Stimulated activated CD8-positive, alpha-beta memory T cell treated with anti-CD3 and anti-CD28 coated beads, Interleukin-2, amount 100 ng/mL, for 1 hour (primary cell): ENCODE data around the gene HTR3E.
"Not testable (repeated sequence)": the region's sequence is repeated elsewhere in the genome, so short reads cannot be mapped to it uniquely, and the experiment has no call there.

ENCODE experiments used
- DNase-seq, 2 donors: peaks; one replicate each; pipeline ENCODE4 v3.0.0-alpha.2; 2020; ENCODE audit warnings: low read depth in 2 of 2

HTR3E gene

GRCh38 chr3:184110316-184110725 lies 13.5 kb downstream of the HTR3E start:
- no peak for DNase-seq

GRCh38 chr3:184116017-184116416 lies 19.2 kb downstream of the HTR3E start:
- no peak for DNase-seq

GRCh38 chr3:184117636-184118035 lies 20.8 kb downstream of the HTR3E start:
- DNase-seq = no peak

DNA sequence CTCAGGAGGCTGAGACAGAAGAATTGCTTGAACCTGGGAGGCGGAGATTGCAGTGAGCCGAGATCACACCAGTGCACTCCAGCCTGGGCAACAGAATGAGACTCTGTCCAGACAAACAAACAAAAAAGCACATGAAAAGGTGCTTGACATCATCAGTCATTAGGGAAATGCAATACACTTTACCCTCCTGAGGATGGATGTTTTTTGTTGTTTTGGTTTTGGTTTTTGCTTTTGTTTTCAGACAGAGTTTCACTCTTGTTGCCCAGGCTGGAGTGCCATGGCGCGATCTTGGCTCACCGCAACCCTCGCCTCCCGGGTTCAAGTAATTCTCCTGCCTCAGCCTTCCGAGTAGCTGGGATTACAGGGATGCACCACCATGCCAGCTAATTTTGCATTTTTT lies 24.2 kb downstream of the HTR3E start:
- not testable (repeated sequence) for DNase-seq

- no peak for DNase-seq
Measured at GRCh38 chr3:184126006-184126405, 29.1 kb downstream of the HTR3E start.

GRCh38 chr3:184129012-184129411 lies 32.1 kb downstream of the HTR3E start:
- DNase-seq = no peak

GRCh38 chr3:184132945-184133344 lies 36.1 kb downstream of the HTR3E start:
- DNase-seq = no peak

DNA sequence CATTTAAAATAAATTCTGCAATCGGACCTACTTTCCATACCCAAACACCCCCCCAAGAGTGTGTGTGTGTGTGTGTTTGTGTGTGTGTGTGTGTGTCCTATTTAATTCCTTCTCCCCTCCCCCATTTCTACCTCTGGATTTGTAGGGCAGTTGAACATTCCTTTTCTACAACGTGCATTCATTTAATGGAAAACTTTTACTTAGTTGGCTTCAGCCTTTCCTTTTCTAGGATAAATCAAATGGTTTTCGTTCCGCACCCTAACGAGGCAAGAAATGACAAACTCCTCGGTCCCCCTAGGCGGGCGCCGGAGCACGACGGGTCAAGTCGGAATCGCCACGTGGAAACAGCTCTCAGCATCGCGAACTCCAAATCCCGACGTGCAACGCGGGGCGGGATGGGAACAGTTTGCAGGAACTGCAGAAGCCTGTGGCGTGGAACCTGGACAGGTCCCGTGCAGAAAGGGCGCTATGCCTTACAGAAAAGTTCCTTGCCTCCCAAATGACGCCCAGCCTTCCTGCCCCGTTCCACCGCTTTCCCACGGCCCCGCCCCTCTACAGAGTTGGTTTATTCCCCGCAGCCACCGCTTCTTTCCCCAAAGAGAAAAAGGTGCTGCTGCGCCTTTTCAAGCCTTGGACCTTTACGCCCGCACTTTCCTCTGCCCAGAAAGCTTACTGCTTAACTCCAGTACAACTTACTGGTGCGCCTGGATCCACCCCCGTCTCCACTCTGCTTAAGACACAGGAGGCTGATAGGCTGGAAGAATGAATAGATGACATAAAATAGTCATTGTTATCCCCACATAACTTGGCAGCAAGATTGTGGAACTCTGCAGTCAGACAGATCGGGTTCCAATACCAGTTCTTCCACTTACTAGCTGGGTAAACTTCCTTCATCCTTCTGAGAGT lies 37.2 kb downstream of the HTR3E start:
- DNase-seq = peak in 1 of 2 donors; percentile 10

GRCh38 chr3:184134746-184135148 lies 37.9 kb downstream of the HTR3E start:
- no peak for DNase-seq

DNA sequence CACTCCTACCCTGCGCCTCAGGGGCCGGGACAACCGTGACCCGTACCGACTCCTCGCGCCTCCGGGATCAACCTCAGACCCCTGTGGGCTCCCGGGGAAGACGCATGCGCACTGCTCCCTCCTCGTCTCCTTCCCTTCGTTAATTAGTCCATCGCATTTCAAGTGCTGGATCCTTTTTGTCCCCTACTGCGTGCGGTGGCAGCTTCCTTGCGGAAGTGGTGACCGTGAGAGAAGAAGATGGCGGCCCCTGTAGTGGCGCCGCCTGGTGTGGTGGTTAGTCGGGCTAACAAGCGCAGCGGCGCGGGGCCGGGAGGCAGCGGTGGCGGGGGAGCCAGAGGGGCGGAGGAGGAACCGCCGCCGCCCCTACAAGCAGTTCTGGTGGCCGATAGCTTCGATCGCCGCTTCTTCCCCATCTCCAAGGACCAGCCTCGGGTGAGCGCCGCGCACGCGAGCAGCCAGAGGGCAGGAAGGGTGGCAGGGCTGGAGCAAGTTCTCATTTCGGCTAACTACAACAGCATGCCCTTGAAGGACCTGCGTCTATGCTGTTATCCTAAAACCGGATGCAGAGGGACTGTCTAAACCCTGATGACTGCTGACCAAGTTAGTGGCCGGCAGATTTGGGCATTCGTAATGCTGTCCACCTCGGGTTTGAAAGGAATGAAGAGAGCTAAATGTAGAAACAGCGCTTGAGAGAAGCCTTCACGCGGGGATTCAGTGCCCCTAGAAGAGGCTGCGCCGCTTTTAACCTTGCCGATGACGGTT lies 38.5 kb downstream of the HTR3E start, which contains the start of gene EIF2B5:
Gene EIF2B5, plus strand, starts transcription at position 210 of the 762 bp plus-strand sequence. Its CDS starts 28 bp downstream, at position 238.
- DNase-seq = peak; percentile 69 to 70

- no peak for DNase-seq
Measured at GRCh38 chr3:184135911-184136260, 39.0 kb downstream of the HTR3E start.

DNA sequence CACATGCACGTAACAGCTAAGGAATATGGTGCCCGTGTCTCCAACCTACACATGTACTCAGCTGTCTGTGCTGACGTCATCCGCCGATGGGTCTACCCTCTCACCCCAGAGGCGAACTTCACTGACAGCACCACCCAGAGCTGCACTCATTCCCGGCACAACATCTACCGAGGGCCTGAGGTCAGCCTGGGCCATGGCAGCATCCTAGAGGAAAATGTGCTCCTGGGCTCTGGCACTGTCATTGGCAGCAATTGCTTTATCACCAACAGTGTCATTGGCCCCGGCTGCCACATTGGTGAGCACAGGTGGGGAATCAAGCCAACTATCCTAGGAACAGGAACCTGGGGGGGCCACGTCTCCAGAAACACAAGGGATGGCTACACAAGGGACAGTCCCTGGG lies 43.6 kb downstream of the HTR3E start:
- DNase-seq = no peak

DNA sequence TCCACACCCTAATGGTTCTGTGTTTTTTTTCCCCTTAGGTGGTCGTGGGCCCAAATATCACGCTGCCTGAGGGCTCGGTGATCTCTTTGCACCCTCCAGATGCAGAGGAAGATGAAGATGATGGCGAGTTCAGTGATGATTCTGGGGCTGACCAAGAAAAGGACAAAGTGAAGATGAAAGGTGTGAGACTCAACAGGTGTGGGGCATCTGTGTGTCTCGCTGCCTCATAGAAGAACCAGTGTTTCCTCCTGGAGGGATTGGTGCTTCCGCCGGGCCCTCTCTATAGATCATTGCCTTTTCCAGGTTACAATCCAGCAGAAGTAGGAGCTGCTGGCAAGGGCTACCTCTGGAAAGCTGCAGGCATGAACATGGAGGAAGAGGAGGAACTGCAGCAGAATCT lies 45.3 kb downstream of the HTR3E start:
- DNase-seq = no peak

- no peak for DNase-seq
Measured at GRCh38 chr3:184143327-184143726, 46.5 kb downstream of the HTR3E start.

DNA sequence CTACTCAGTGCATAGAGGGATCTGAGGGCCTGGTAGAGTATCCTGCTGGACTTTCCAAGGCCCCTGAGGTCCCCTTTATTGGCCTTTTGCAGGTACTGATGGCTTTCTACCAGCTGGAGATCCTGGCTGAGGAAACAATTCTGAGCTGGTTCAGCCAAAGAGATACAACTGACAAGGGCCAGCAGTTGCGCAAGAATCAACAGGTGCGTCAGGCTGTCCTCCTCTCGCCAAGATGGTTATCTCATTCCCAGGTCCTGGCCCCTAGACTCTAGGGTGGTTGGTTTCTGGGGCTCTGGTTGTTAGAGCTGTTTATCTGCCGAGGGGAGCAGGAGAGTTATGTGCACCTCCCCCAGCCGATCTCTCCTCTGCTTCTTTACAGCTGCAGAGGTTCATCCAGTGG lies 47.6 kb downstream of the HTR3E start:
- DNase-seq = no peak

- peak in 1 of 2 donors; percentile 4 for DNase-seq
Measured at GRCh38 chr3:184145111-184145524, 48.3 kb downstream of the HTR3E start.

DNA sequence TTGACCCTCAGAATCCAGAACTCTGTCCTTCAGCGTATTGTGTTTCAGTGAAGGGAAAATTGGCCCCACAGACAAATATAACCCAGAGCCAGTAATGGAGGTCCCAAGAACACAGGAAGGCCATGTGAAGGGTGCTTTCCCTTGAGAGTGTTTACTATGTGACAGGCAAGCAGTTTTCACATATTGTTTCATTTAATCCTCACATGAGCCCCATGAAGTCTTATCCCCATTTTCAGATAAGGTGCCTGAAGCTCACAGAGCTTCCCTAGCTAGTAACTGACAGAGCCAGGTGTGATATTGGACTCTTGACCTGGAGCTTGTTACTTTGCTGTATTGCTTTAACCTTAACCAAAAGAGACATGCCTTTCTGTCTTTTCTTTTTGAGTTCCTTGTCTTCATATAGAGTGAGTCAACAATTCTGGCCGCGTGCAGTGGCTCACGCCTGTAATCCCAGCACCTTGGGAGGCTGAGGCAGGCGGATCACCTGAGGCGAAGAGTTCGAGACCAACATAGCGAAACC lies 48.9 kb downstream of the HTR3E start:
- DNase-seq = no peak

- DNase-seq = no peak
Measured at GRCh38 chr3:184148076-184148475, 51.2 kb downstream of the HTR3E start.

DNA sequence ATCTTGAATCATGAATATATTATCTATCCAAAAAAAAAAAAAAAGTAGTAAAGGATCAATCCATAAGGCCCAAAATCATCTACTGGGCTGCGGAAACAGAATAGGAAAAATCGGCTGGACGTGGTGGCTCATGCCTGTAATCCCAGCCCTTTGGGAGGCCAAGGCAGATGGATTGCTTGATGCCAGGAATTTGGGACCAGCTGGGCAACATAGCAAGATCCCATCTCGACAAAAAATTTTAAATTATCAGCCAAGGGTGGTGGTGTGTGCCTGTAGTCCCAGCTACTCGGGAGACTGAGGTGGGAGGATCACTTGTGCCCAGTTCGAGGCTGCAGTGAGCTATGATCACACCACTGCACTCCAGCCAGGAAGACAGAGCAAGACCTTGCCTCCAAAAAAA lies 52.3 kb downstream of the HTR3E start:
- no peak for DNase-seq

- not testable (repeated sequence) for DNase-seq
Measured at GRCh38 chr3:184149770-184150169, 52.9 kb downstream of the HTR3E start.

DNA sequence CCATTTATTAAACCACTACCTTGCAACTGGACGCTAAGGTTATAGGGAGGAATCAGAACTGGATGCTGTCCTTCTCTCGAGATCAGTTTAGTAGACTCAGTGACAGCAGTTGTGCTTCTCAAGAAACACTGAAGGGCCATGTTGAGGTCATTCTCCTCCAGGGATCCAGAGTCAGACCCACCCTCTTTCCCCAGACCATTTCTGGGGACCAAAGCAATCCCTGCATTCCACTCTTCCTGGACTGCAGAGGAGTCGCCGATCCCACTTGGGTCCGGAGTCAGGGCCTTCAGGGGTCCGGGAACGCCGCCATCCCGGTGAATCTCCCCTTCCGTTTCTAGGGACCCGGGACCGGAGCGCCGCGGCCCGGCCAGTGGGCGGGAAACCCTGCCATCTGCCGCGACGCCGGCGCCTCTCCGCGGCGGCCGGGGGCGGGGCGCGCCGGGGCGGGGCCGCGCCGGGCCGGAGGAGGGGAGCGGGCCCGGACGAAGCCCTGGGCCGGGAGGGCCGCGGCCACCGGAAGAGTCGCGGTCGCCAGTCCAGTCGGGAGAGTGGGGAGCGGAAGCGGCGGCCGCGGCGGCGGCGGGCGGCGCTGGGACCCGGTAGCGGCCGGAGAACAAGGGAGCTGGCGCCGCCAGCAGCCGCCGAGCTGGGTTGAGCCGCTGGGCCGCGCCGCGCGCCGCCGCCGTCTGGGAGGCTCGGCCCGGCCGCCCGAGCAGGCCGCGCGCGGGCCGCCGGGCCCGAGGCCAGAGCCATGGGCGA lies 58.2 kb downstream of the HTR3E start, which contains the start of gene DVL3:
Gene DVL3, plus strand, starts transcription at position 493 of the 759 bp plus-strand sequence. Its CDS starts 259 bp downstream, at position 752.
- DNase-seq = no peak
